GM12865 (cell line): Measurements from ENCODE around the gene KCNK5.

Experiments used
- DNase-seq: peaks from one replicate; pipeline ENCODE4 v3.0.0; 2010; ENCODE audit warnings: low read depth
- H3K4me3 ChIP-seq: 2 replicates; pipeline ENCODE4 v1.5.1; 2011; ENCODE audit warnings: mild to moderate bottlenecking, low read depth, low read length, control low read depth
- CTCF ChIP-seq: IDR thresholded peaks from 2 replicates; pipeline ENCODE4 v1.5.1; 2011; ENCODE audit warnings: low read length, control low read depth, low read depth, inconsistent platforms; ENCODE audit not compliant: insufficient read depth; ENCODE audit errors: missing control alignments

The KCNK5 gene

DNA sequence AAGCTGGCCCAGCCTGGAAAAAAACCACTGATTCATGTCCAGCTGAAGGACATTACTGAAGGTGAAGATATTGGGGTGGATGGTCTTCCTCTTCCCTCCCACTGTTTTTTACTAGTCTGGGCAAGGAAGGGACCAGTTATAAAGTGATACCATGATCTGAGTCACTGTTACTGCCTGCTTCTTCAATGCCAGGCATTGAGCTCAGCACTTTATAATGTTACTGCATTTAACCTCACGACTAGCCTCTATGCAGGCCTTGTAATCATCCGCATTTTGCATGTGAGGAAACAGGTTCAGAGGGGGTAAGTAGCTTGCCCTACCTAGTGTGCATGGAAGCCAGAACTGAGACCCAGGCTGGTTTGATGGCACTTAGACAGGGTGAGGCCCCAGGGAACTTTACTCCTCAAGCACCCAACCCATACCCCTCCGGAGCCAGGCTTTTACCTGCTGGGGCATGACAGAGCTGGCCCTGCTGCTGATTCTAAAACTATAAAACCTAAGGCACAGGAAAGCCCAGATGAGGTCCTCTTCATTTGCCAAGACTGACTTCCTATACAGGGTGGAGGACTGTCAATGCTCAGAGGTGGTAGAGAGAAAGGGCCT, 11.0 kb upstream of the KCNK5 start:
- H3K4me3 ChIP-seq, result no peak overlapping the region
- no peak for TF ChIP-seq CTCF
- no peak for DNase-seq

DNA sequence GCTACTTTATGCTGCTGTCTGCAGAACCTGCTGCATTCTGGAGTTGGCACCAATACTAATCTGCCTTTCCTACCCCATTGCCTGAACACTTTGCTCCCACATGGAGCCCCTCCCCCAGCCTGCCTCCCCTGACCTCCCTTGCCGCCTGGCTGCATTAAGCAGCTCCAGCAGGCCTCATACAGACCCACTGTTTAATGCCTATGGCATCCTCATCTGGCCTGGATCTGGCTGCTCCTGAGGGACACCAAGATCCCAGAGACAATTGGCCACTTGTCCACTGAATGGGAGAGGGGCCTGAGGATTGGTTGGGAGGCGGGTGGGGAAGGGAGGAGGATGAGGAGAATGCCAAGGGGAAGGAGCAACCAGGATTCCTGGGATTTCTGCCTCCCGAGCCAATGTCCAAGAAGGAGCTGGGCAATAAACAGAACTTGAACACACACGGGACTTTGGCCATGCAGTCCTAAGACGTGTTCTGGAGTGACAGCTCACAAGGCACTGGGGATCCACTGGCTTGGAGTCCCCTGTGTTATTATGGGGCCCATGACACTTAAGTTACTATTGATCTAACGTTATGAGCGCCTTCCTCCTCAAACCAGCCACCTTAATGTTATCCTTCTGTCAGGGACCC, 10.4 kb upstream of the KCNK5 start:
- TF ChIP-seq CTCF, result no peak
- no peak overlapping the region for H3K4me3 ChIP-seq
- no peak for DNase-seq

DNA sequence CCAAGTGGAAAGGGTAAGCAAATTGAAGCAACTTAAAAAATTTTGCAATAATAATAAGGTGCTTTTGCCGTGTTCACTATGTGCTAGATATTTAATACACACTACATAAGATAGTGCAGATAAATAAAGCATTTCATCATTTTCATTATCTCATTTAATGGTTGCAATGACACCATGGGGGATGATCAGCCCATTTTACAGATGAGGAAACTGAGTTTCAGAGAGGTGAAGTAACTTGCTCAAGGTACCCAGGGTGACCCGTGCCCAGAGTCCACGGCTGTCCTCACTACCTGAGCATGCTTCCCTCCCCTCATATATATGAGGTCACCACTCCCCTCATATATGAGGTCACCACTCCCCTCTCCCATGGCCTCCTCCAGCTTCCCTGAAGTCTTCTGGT, 7.5 kb upstream of the KCNK5 start:
- no peak for DNase-seq
- H3K4me3 ChIP-seq, result no peak overlapping the region
- no peak for TF ChIP-seq CTCF

- no peak overlapping the region for H3K4me3 ChIP-seq
- TF ChIP-seq CTCF, result no peak
- DNase-seq, result no peak
Measured at GRCh38 chr6:39233333-39233732, 4.1 kb upstream of the KCNK5 start.

GRCh38 chr6:39231521-39232243, 2.4 kb upstream of the KCNK5 start:
- no peak overlapping the region for H3K4me3 ChIP-seq
- no peak for DNase-seq
- no peak for TF ChIP-seq CTCF

DNA sequence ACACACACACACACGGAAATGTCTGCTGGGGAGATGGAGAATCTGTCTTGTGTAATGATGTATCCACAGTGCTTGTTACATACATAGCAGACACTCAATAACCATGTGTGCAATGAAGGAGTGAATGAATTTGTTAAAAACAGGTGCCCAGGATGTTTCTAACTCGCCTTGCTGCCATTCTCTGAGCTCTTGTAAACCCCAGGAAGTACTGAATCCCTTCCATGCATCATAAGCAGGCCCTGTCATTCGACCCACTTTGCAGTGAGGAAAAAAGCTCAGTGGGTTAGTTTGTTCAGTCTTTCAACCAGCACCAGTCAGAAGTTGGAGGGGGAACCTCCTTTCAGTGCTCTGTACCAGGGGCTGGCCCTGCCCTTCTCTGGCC, 1.4 kb upstream of the KCNK5 start:
- no peak for TF ChIP-seq CTCF
- DNase-seq, result no peak
- no peak overlapping the region for H3K4me3 ChIP-seq
